Measurements from ENCODE around the gene ADPRHL1. TPM values are rescaled to one million over a fixed set of nuclear protein-coding genes. Genes with fewer than 3 reads are reported as not detected.

The ADPRHL1 gene
- total RNA-seq, 1 experiment from 2014 or later: 4.9 TPM

- intact Hi-C loops (cut with micrococcal nuclease; ENCODE audit: unreplicated experiment): no loop called here
- H3K4me1 Mint-ChIP-seq (ENCODE audit: low read depth, unreplicated experiment): peaks cover 24% of the 10 kb centered on the region
- no peak for DNase-seq
- no TSS peak for BruUV-seq (replicated peaks)
- peaks cover under 1% of the 10 kb centered on the region for H3K27me3 Mint-ChIP-seq (ENCODE audit: insufficient read depth, unreplicated experiment)
- peaks cover 14% of the 10 kb centered on the region for H3K4me1 ChIP-seq
- H3K27me3 ChIP-seq (replicated peaks; ENCODE audit: control insufficient read depth, insufficient read depth, low read length): no peaks in the 10 kb centered on the region
- no peaks in the 10 kb centered on the region for H3K9me3 Mint-ChIP-seq (ENCODE audit: unreplicated experiment)
- no peaks in the 10 kb centered on the region for H3K36me3 Mint-ChIP-seq (ENCODE audit: insufficient read depth, unreplicated experiment)
- POLR2A ChIA-PET: no interaction called here
- TF ChIP-seq CTCF (IDR thresholded peaks at IDR 0.05; ENCODE audit: insufficient read depth in 1 of 2, low read depth in 1 of 2, low read length in 1 of 2, severe bottlenecking in 1 of 2, unreplicated experiment in 1 of 2): no peak
- H3K4me3 ChIP-seq (ENCODE audit: low read depth, low read length): no peak overlapping the region
- H3K4me3 Mint-ChIP-seq (ENCODE audit: unreplicated experiment): no peak overlapping the region
- no peaks in the 10 kb centered on the region for H3K9me3 ChIP-seq
- no peaks in the 10 kb centered on the region for H3K36me3 ChIP-seq (ENCODE audit: control insufficient read depth, insufficient read depth, low read length)
- CTCF ChIA-PET: no interaction called here
- H3K27ac Mint-ChIP-seq (ENCODE audit: unreplicated experiment): no peak overlapping the region
Measured at GRCh38 chr13:113413898-113414282, 39.4 kb downstream of the ADPRHL1 start.

GRCh38 chr13:113413178-113413897 lies 40.0 kb downstream of the ADPRHL1 start:
- Mint-ChIP-seq H3K4me1 (ENCODE audit: low read depth, unreplicated experiment) (peaks cover 24% of the 10 kb centered on the region), H3K27me3 (ENCODE audit: insufficient read depth, unreplicated experiment) (no peaks in the 10 kb centered on the region), H3K27ac (ENCODE audit: unreplicated experiment) (no peak overlapping the region), H3K4me3 (ENCODE audit: unreplicated experiment) (no peak overlapping the region), H3K9me3 (ENCODE audit: unreplicated experiment) (no peaks in the 10 kb centered on the region), H3K36me3 (ENCODE audit: insufficient read depth, unreplicated experiment) (no peaks in the 10 kb centered on the region)
- Histone ChIP-seq H3K36me3 (ENCODE audit: control insufficient read depth, insufficient read depth, low read length) (no peaks in the 10 kb centered on the region), H3K4me1 (peaks cover 14% of the 10 kb centered on the region), H3K4me3 (ENCODE audit: low read depth, low read length) (no peak overlapping the region), H3K9me3 (no peaks in the 10 kb centered on the region), H3K27me3 (replicated peaks; ENCODE audit: control insufficient read depth, insufficient read depth, low read length) (no peaks in the 10 kb centered on the region)
- DNase-seq: no peak
- ChIA-PET POLR2A (no interaction called here), CTCF (no interaction called here)
- no TSS peak for BruUV-seq (replicated peaks)
- intact Hi-C loops (cut with micrococcal nuclease; ENCODE audit: unreplicated experiment): no loop called here
- no peak for TF ChIP-seq CTCF (IDR thresholded peaks at IDR 0.05; ENCODE audit: insufficient read depth in 1 of 2, low read depth in 1 of 2, low read length in 1 of 2, severe bottlenecking in 1 of 2, unreplicated experiment in 1 of 2)

GRCh38 chr13:113412440-113412839 lies 40.8 kb downstream of the ADPRHL1 start:
- H3K9me3 Mint-ChIP-seq (ENCODE audit: unreplicated experiment): no peaks in the 10 kb centered on the region
- no peak overlapping the region for H3K27ac Mint-ChIP-seq (ENCODE audit: unreplicated experiment)
- CTCF ChIA-PET: no interaction called here
- H3K4me1 Mint-ChIP-seq (ENCODE audit: low read depth, unreplicated experiment): peaks cover 17% of the 10 kb centered on the region
- no peaks in the 10 kb centered on the region for H3K27me3 Mint-ChIP-seq (ENCODE audit: insufficient read depth, unreplicated experiment)
- peaks cover 11% of the 10 kb centered on the region for H3K4me1 ChIP-seq
- no peaks in the 10 kb centered on the region for H3K36me3 ChIP-seq (ENCODE audit: control insufficient read depth, insufficient read depth, low read length)
- no peaks in the 10 kb centered on the region for H3K36me3 Mint-ChIP-seq (ENCODE audit: insufficient read depth, unreplicated experiment)
- no peaks in the 10 kb centered on the region for H3K27me3 ChIP-seq (replicated peaks; ENCODE audit: control insufficient read depth, insufficient read depth, low read length)
- DNase-seq: no peak
- POLR2A ChIA-PET: no interaction called here
- TF ChIP-seq CTCF (IDR thresholded peaks at IDR 0.05; ENCODE audit: insufficient read depth in 1 of 2, low read depth in 1 of 2, low read length in 1 of 2, severe bottlenecking in 1 of 2, unreplicated experiment in 1 of 2): no peak
- H3K9me3 ChIP-seq: no peaks in the 10 kb centered on the region
- no TSS peak for BruUV-seq (replicated peaks)
- H3K4me3 Mint-ChIP-seq (ENCODE audit: unreplicated experiment): no peak overlapping the region
- no peak overlapping the region for H3K4me3 ChIP-seq (ENCODE audit: low read depth, low read length)
- intact Hi-C loops (cut with micrococcal nuclease; ENCODE audit: unreplicated experiment): no loop called here
